ENCODE measurements around the gene SYNE3.

SYNE3 gene, protein sequence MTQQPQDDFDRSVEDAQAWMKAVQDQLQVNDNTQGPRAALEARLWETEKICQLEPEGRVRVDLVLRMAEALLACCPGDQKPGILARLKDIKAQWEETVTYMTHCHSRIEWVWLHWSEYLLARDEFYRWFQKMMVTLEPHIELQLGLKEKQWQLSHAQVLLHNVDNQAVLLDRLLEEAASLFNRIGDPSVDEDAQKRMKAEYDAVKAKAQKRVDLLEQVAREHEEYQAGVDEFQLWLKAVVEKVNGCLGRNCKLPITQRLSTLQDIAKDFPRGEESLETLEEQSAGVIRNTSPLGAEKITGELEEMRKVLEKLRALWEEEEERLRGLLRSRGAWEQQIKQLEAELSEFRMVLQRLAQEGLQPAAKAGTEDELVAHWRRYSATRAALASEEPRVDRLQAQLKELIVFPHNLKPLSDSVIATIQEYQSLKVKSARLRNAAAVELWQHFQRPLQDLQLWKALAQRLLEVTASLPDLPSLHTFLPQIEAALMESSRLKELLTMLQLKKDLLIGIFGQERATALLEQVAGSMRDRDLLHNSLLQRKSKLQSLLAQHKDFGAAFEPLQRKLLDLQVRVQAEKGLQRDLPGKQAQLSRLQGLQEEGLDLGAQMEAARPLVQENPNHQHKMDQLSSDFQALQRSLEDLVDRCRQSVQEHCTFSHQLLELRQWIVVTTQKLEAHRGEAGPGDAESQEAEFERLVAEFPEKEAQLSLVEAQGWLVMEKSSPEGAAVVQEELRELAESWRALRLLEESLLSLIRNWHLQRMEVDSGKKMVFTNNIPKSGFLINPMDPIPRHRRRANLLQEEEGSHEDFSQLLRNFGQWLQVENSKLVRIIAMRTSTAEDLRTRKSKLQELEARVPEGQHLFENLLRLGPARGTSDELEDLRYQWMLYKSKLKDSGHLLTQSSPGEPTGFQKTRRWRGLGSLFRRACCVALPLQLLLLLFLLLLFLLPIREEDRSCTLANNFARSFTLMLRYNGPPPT

DNA sequence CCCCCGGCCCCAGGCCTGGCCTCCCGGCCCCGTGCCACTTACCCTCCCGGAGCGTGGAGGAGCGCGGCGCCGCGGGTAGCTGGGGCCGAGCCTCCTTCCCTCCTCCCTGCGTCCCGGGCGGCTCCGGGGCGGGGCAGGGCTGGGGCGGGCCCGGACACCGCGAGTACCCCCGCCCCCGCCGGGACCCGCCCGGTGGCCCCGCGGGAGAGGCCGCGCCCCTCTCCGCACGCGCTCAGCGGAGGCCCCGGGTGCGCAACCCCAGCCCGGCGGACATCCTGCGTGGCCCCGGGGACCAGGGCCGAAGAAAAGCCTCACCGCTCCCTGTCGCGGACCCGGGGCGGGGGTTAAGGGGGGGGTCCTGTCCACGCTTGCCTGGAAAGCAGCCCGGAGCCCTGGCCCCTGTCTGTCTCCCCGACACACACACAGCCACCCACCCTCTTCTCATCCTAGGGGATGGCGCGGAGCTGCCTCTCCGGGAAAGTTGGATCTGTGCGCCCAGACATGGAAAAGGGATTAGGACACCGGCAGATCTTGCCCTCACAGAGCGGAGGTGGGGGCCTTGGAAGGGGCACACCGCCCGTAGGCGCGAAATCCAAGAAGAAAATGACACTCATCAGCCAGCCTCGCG, at the start of gene SYNE3:
Gene SYNE3, minus strand, starts transcription at position 97 of the 628 bp plus-strand sequence. CDS start 40,829 bp downstream, outside the sequence.
- DNase-seq, result peak; percentile 63

GRCh38 chr14:95564060-95564459, 47.6 kb upstream of the SYNE3 start:
- no peak for DNase-seq

DNA sequence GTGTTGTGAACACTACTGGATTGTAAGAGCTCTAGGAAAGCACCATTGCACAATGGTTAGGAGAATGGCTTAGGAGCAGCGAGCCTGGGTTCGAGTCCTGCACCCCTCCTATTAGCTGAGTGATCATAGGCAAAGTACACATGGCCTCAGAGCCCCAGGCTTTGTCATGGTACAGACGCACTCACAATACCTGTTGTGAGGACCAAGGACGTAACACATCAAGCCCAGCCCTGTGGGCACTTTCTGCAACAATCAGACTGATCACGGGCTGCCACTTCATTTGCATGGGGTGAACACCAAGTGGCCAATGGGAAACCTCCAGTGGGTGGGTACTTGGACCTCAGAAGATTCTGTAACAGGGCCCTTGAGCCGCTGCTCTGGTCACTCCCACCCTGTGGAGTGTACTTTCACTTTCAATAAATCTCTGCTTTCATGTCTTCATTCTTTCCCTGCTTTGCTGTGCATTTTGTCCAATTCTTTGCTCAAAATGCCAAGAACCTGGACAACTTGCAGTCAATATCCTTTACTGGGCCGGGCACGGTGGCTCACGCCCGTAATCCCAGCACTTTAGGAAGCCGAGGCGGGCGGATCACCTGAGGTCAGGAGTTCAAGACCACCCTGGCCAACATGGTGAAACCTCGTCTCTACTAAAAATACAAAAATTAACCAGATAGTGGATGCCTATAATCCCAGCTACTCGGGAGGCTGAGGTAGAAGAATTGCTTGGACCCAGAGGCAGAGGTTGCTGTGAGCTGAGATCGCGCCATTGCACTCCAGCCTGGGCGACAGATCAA, 46.6 kb upstream of the SYNE3 start:
- DNase-seq, result no peak

DNA sequence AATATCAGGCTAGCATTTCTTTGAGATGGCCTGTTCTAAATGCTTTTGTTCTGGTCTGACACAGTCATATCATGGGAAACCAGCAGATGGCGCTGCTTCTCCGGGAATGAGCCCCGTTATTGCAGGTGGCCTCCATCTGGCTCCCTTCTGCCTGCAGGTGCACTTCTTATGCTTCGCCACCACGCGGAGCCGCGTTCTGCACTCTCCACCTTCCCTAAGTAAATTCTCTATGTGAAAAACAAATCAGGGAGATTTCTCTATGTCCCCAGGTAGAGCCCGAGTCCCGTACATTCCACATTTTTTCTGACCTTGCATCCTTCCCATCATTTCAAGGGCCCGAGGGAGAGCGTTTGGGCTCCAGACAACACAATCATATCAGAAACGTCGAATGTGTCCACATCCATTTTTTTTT, 44.6 kb upstream of the SYNE3 start:
- peak; percentile 91 for DNase-seq

DNA sequence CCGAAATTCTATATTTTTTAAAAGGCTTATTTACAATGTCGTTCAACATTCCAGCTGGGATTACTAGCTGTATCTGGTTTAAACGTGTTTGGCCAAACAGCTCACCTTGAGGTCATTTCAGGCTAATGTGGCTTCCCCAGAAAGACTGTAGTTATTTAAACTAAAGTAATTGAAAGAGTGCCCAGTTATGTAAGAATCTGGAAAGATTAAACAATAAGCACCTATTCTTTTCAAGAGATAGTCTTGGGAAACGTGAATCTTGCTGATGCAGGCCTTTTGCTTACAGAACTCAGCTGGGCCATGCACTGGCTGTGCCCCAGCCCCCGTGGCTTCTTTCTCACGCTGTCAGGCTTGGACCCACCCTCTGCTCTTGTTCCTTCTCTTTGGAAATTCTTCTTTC, 42.8 kb upstream of the SYNE3 start:
- DNase-seq, result no peak

DNA sequence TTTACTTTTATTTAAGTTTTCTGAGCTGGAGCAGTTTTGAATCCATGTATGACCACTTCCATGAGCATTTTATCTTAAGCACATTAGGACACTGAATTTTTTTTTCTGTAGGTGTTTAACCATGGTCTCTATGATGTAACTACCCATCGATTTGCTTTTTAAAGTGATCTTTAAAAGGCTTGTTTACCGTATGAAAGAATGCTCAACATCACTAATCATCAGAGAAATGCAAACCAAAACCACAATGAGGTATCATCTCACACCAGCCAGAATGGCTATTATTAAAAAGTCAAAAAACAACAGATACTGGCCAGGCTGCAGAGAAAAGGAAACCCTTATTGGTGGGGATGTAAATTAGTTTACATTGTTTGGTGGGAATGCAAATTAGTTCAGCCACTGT, 41.4 kb upstream of the SYNE3 start:
- no peak for DNase-seq

- no peak for DNase-seq
Observed at GRCh38 chr14:95557291-95557690, 40.8 kb upstream of the SYNE3 start.

DNA sequence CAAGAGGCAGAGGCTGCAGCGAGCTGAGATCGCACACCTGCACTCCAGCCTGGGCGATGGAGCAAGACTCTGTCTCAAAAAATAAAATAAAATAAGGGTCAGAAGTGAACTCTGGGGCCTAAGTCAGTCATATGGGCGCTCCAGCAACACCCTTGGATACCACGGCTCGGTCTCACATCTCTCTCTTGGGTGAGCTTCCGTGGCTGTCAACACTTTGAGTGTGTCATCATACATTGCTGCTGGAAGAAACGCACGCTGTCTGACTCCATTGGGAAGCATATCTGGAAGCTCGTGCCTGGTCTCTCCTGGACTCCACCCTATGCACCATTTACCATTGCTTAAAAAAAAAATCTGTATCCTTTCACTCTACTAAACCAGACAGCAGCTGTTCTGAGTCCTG, 38.6 kb upstream of the SYNE3 start:
- no peak for DNase-seq

- DNase-seq, result no peak
Observed at GRCh38 chr14:95553141-95553540, 36.7 kb upstream of the SYNE3 start.

GRCh38 chr14:95551435-95551834, 35.0 kb upstream of the SYNE3 start:
- DNase-seq, result no peak

GRCh38 chr14:95549656-95550585, 33.5 kb upstream of the SYNE3 start:
- no peak for DNase-seq

DNA sequence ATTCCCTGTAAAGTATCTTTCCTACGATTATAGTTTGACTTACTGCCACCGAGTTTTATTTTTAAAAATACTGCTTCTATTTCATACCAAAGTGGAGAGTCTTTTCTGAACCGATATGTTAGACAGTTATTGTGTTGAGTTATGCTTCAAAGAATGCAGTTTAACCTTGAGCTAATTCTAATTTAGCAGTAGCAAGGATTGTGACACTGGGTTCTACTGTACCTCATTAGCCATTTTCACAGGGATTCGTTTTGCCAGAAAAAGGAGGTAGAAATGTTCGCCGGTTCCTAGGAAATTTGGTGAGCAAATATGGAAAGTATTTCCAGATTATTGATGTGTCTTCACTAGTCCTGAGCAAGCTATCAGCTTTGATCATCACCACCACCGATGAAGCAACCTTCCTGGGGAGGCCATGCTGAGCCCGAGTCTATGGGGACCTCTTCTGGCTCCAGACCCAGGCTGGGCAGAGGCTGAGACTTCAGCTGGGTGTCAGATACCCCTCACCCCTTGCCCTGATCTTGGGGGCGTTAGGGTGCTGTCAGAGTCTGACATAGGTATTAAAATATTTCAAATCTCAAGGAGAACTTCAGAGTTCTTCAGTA, 32.0 kb upstream of the SYNE3 start:
- no peak for DNase-seq

DNA sequence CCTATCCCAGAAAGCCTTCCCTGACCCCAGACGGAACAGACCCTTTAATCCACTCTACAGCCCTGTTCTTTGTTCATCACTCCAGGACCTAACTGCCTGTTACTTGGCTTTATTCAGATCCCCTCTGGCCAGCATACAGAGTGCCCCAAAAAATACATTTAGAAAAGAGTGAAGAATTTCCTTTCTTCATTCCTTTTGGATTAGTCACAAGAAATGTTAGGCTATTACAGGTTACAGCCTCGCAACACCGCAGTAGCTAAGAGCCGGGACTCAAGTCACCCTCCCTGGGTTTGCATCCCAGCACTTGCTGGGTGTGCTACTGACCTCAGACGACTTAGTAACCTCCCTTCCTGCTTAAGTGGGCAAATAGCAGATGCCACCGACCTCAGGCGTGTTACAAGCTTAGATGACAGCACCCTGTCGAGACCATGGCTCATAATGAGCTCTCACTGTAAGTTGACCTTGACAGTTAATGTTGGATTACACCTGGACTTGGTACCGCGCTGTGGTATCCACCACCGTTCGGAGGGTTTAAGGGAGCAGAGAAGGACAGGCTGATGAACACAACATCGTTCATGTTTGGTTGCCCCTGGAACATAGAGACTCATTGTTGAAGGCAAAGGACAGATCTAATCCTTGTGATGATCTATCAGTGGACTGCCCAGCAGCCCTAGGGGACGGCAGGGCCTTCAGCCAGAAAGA, 31.3 kb upstream of the SYNE3 start:
- DNase-seq, result no peak

DNA sequence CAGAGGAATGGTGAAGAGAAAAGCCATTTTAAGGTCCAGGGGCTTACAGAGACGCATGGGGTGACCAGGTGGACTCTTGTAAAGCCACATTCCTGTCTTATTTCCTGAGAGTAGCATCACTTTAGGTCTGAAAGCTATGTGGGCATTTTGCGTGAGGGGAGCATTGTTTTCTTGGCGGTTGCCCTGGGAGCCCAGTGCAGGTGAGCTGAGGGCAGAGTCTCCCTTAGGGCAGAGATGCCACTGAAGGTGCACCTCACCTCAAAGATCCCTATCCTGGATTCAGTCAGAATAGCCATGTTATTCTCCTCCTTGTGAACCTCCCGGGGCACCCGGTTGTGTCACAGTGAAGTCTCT, 30.8 kb upstream of the SYNE3 start:
- no peak for DNase-seq

GRCh38 chr14:95545515-95546168, 29.2 kb upstream of the SYNE3 start:
- no peak for DNase-seq

DNA sequence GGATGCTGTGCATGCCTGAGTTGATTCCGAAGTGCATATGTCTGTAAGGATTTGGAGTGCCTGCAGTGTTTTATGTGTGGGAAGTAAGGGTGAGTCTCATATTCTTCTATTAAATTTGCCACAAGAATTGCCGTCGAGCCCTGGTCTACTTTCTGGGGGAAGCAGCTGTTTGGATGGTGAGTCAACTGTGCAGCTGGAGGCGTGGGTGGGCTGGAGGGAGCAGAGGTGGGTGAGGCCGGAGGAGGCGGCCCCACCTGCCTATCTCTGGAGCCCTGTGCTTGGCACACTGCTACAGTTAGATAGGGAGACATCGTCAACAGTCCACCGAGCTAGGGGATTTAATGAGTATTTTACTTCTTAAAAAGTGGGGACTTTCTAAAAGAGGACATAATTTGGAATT, 28.1 kb upstream of the SYNE3 start:
- DNase-seq, result no peak

- peak; percentile 68 for DNase-seq
Observed at GRCh38 chr14:95543021-95543420, 26.6 kb upstream of the SYNE3 start.

DNA sequence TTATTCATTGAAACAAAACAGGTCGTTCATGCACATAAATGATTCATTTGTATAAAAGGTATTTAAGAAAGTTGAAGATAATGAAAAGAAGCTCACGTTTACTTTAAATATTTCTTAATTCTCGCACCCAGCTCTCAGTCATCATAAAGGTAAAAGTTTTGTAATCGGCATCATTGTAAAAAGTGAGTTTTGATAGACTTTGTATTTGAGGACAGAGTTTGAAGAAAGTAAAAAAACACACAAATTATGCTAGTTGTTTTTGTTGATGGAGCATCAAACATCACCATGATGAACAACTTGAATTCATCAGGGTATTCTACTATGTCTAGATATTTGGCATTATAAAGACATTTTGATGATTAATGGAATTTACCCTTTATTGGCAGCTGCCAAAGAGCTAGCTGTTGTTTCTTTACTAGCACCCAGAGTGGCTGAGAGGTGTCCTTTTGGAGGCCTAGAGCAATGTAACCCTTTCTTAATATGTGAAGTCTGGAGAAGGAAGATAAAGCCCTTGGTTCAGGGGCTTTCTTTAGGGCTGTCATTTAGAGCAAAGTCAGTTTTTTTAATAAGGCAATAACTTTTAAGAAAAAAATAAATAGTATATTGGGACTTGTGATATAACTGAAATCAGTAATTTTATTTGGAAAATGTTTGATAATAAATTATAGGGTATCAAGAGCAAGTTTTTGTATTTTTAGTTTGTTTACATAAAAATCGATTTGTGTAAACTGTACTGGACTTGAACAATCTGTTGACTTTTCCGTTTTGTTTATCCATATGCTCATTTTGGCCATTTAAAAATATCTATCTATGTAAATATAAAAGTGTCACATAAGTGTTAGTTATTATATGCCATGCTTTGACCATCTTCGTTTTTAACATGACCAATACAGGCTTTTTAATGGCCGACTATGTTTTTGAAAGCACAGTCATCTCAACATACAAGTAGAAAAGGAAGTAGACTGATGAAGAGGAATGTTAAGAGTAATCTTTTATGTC, 25.8 kb upstream of the SYNE3 start:
- DNase-seq, result no peak

Measured in retina (tissue), 1 donor.